ENCODE measurements around the gene TFDP2. TPM values are rescaled to one million over a fixed set of nuclear protein-coding genes. Genes with fewer than 3 reads are reported as not detected.

Gene TFDP2
- total and polyA plus RNA-seq, 7 experiments from 2014 or later = 23.7 to 44.7 (median 40.6) TPM

GRCh38 chr3:142029791-142030190 is 119.6 kb downstream of the TFDP2 start:
- H3K36me3 Mint-ChIP-seq = peaks cover 0 to 4% (median 0%) of the 10 kb centered on the region in 5 donors
- no peaks in the 10 kb centered on the region for H3K27me3 ChIP-seq (ENCODE audit: control insufficient read depth in 2 of 2, insufficient read depth in 2 of 2, low read length in 2 of 2)
- ATAC-seq (no peak), DNase-seq (no peak)
- no peaks in the 10 kb centered on the region for H3K9me3 Mint-ChIP-seq
- H3K27me3 Mint-ChIP-seq = no peaks in the 10 kb centered on the region
- no peaks in the 10 kb centered on the region for H3K36me3 ChIP-seq (ENCODE audit: control insufficient read depth in 2 of 3, insufficient read depth in 3 of 3, low read length in 3 of 3)
- no peak overlapping the region for H3K4me3 ChIP-seq (ENCODE audit: low read length)
- H3K4me1 ChIP-seq (ENCODE audit: control insufficient read depth in 2 of 2, insufficient read depth in 2 of 2, low read length in 2 of 2) = no peaks in the 10 kb centered on the region
- peak overlapping the region in 4 of 9 donors; percentile 25 to 67 (median 56) for H3K27ac Mint-ChIP-seq
- no peaks in the 10 kb centered on the region for H3K9me3 ChIP-seq (ENCODE audit: control insufficient read depth in 2 of 3, low read length in 3 of 3)
- no peak overlapping the region for H3K27ac ChIP-seq (ENCODE audit: low read depth, low read length)
- CTCF ChIA-PET = no interaction called here
- H3K4me3 Mint-ChIP-seq = no peak overlapping the region
- POLR2A ChIA-PET = no interaction called here
- intact Hi-C loops (cut with micrococcal nuclease) = loop anchor here (2.0 to 10.0 kb wide), 8 partner anchors 155 to 973 kb away; partner anchors contain the start of genes ATR (in 2 of the 2), GK5 (in 2 of the 2), ATP1B3 (in 1 of the 2) and RNF7 (in 1 of the 2)
- peaks cover 12 to 52% (median 45%) of the 10 kb centered on the region in 7 donors for H3K4me1 Mint-ChIP-seq

GRCh38 chr3:142029052-142029642 is 120.2 kb downstream of the TFDP2 start:
- H3K4me1 Mint-ChIP-seq = peaks cover 13 to 52% (median 49%) of the 10 kb centered on the region in 7 donors
- Histone ChIP-seq H3K27me3 (ENCODE audit: control insufficient read depth in 2 of 2, insufficient read depth in 2 of 2, low read length in 2 of 2) (no peaks in the 10 kb centered on the region), H3K4me3 (ENCODE audit: low read length) (no peak overlapping the region), H3K36me3 (ENCODE audit: control insufficient read depth in 2 of 3, insufficient read depth in 3 of 3, low read length in 3 of 3) (no peaks in the 10 kb centered on the region), H3K9me3 (ENCODE audit: control insufficient read depth in 2 of 3, low read length in 3 of 3) (no peaks in the 10 kb centered on the region), H3K27ac (ENCODE audit: low read depth, low read length) (no peak overlapping the region), H3K4me1 (ENCODE audit: control insufficient read depth in 2 of 2, insufficient read depth in 2 of 2, low read length in 2 of 2) (no peaks in the 10 kb centered on the region)
- ATAC-seq (no peak), DNase-seq (no peak)
- H3K9me3 Mint-ChIP-seq = no peaks in the 10 kb centered on the region
- ChIA-PET POLR2A (interaction anchor here (1.3 kb wide), 1 partner anchor 972 kb away, joined by 4 read pairs; the partner anchor contains the start of gene U2SURP), CTCF (interaction anchor here (0.6 kb wide), 1 partner anchor 452 kb away, joined by 4 read pairs; no protein-coding TSS in a partner anchor)
- no peaks in the 10 kb centered on the region for H3K27me3 Mint-ChIP-seq
- intact Hi-C loops (cut with micrococcal nuclease) = loop anchor here (2.0 to 10.0 kb wide), 8 partner anchors 154 to 973 kb away; partner anchors contain the start of genes ATR (in 2 of the 2), GK5 (in 2 of the 2), ATP1B3 (in 1 of the 2) and RNF7 (in 1 of the 2)
- H3K27ac Mint-ChIP-seq = peak overlapping the region in 4 of 9 donors; percentile 13 to 83 (median 64)
- peaks cover 0 to 8% (median 0%) of the 10 kb centered on the region in 5 donors for H3K36me3 Mint-ChIP-seq
- peak overlapping the region in 1 of 10 donors; percentile 6 for H3K4me3 Mint-ChIP-seq

GRCh38 chr3:142028243-142028777 is 121.0 kb downstream of the TFDP2 start:
- intact Hi-C loops (cut with micrococcal nuclease) = loop anchor here (1.0 to 10.0 kb wide), 10 partner anchors 121 to 974 kb away; partner anchors contain the start of genes ATR (in 2 of the 2), GK5 (in 2 of the 2), U2SURP (in 2 of the 2) and ATP1B3 (in 1 of the 2)
- no peaks in the 10 kb centered on the region for H3K27me3 Mint-ChIP-seq
- Histone ChIP-seq H3K9me3 (ENCODE audit: control insufficient read depth in 2 of 3, low read length in 3 of 3) (no peaks in the 10 kb centered on the region), H3K36me3 (ENCODE audit: control insufficient read depth in 2 of 3, insufficient read depth in 3 of 3, low read length in 3 of 3) (no peaks in the 10 kb centered on the region), H3K27me3 (ENCODE audit: control insufficient read depth in 2 of 2, insufficient read depth in 2 of 2, low read length in 2 of 2) (no peaks in the 10 kb centered on the region), H3K27ac (ENCODE audit: low read depth, low read length) (peak overlapping the region; percentile 57), H3K4me3 (ENCODE audit: low read length) (peak overlapping the region; percentile 47), H3K4me1 (ENCODE audit: control insufficient read depth in 2 of 2, insufficient read depth in 2 of 2, low read length in 2 of 2) (no peaks in the 10 kb centered on the region)
- peaks cover 0 to 9% (median 0%) of the 10 kb centered on the region in 5 donors for H3K36me3 Mint-ChIP-seq
- peak overlapping the region; percentile 81 to 97 (median 90) for H3K4me3 Mint-ChIP-seq
- ChIA-PET CTCF (no interaction called here), POLR2A (interaction anchor here (0.7 to 1.3 kb wide), 2 partner anchors 12 to 973 kb away, joined by 3 to 4 read pairs; partner anchors contain the start of gene U2SURP)
- peak; percentile 90 for ATAC-seq
- peaks cover 13 to 50% (median 49%) of the 10 kb centered on the region in 7 donors for H3K4me1 Mint-ChIP-seq
- no peaks in the 10 kb centered on the region for H3K9me3 Mint-ChIP-seq
- H3K27ac Mint-ChIP-seq = peak overlapping the region; percentile 49 to 92 (median 82)
- peak in 7 of 9 donors; percentile 45 to 72 (median 63) for DNase-seq

- Histone ChIP-seq H3K36me3 (ENCODE audit: control insufficient read depth in 2 of 3, insufficient read depth in 3 of 3, low read length in 3 of 3) (no peaks in the 10 kb centered on the region), H3K27ac (ENCODE audit: low read depth, low read length) (peak overlapping the region; percentile 57), H3K9me3 (ENCODE audit: control insufficient read depth in 2 of 3, low read length in 3 of 3) (no peaks in the 10 kb centered on the region), H3K4me3 (ENCODE audit: low read length) (peak overlapping the region; percentile 42), H3K27me3 (ENCODE audit: control insufficient read depth in 2 of 2, insufficient read depth in 2 of 2, low read length in 2 of 2) (no peaks in the 10 kb centered on the region), H3K4me1 (ENCODE audit: control insufficient read depth in 2 of 2, insufficient read depth in 2 of 2, low read length in 2 of 2) (no peaks in the 10 kb centered on the region)
- H3K36me3 Mint-ChIP-seq = peaks cover 0 to 9% (median 0%) of the 10 kb centered on the region in 5 donors
- DNase-seq (peak in 6 of 9 donors; percentile 3 to 31 (median 16)), ATAC-seq (peak; percentile 75)
- H3K27ac Mint-ChIP-seq = peak overlapping the region; percentile 6 to 84 (median 55)
- intact Hi-C loops (cut with micrococcal nuclease) = loop anchor here (1.0 to 10.0 kb wide), 10 partner anchors 122 to 975 kb away; partner anchors contain the start of genes ATR (in 2 of the 2), GK5 (in 2 of the 2), U2SURP (in 2 of the 2) and ATP1B3 (in 1 of the 2)
- ChIA-PET POLR2A (interaction anchor here (0.7 to 1.3 kb wide), 2 partner anchors 12 to 974 kb away, joined by 3 to 4 read pairs; partner anchors contain the start of gene U2SURP), CTCF (no interaction called here)
- no peaks in the 10 kb centered on the region for H3K27me3 Mint-ChIP-seq
- no peaks in the 10 kb centered on the region for H3K9me3 Mint-ChIP-seq
- peak overlapping the region; percentile 81 to 93 (median 86) for H3K4me3 Mint-ChIP-seq
- H3K4me1 Mint-ChIP-seq = peaks cover 13 to 50% (median 48%) of the 10 kb centered on the region in 7 donors
These were observed 121.6 kb downstream of the TFDP2 start for GRCh38 chr3:142027735-142028134.

DNA sequence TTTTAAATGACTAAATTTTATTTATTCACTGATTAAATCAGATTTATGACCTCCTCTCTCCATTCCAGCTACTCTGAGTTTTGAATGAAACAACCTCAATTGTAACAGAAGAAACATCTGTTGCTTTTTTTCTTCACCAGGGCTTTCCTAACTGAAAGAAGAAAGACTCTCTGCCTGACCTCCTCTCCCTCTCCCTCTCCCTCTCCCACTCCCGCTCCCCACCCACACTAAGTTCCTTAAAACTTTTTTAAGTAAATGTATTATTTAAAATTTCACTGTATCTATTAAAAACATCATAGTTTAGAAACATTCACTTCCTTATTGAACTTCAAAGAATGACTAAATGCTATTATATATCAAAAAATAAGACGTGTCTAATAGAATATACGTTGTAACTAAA is 122.0 kb downstream of the TFDP2 start:
- Histone ChIP-seq H3K9me3 (ENCODE audit: control insufficient read depth in 2 of 3, low read length in 3 of 3) (no peaks in the 10 kb centered on the region), H3K4me3 (ENCODE audit: low read length) (peak overlapping the region; percentile 42), H3K4me1 (ENCODE audit: control insufficient read depth in 2 of 2, insufficient read depth in 2 of 2, low read length in 2 of 2) (no peaks in the 10 kb centered on the region), H3K27me3 (ENCODE audit: control insufficient read depth in 2 of 2, insufficient read depth in 2 of 2, low read length in 2 of 2) (no peaks in the 10 kb centered on the region), H3K36me3 (ENCODE audit: control insufficient read depth in 2 of 3, insufficient read depth in 3 of 3, low read length in 3 of 3) (no peaks in the 10 kb centered on the region), H3K27ac (ENCODE audit: low read depth, low read length) (peak overlapping the region; percentile 57)
- no peaks in the 10 kb centered on the region for H3K27me3 Mint-ChIP-seq
- POLR2A ChIA-PET = interaction anchor here (0.6 kb wide), 1 partner anchor 13 kb away, joined by 3 read pairs; no protein-coding TSS in a partner anchor
- no peak for DNase-seq
- peak overlapping the region in 7 of 9 donors; percentile 21 to 84 (median 55) for H3K27ac Mint-ChIP-seq
- no peaks in the 10 kb centered on the region for H3K9me3 Mint-ChIP-seq
- peaks cover 14 to 49% (median 47%) of the 10 kb centered on the region in 7 donors for H3K4me1 Mint-ChIP-seq
- ATAC-seq = no peak
- H3K36me3 Mint-ChIP-seq = peaks cover 0 to 9% (median 2%) of the 10 kb centered on the region in 5 donors
- intact Hi-C loops (cut with micrococcal nuclease) = loop anchor here (5.0 to 10.0 kb wide), 7 partner anchors 152 to 975 kb away; partner anchors contain the start of genes ATR (in 2 of the 2), GK5 (in 2 of the 2), ATP1B3 (in 1 of the 2) and U2SURP (in 1 of the 2)
- peak overlapping the region; percentile 81 to 93 (median 86) for H3K4me3 Mint-ChIP-seq
- CTCF ChIA-PET = no interaction called here

GRCh38 chr3:142026333-142026732 is 123.0 kb downstream of the TFDP2 start:
- CTCF ChIA-PET = no interaction called here
- Mint-ChIP-seq H3K27me3 (no peaks in the 10 kb centered on the region), H3K36me3 (peaks cover 0 to 12% (median 8%) of the 10 kb centered on the region in 5 donors), H3K9me3 (no peaks in the 10 kb centered on the region), H3K4me3 (peak overlapping the region in 7 of 10 donors; percentile 13 to 92 (median 37)), H3K4me1 (peaks cover 14 to 56% (median 48%) of the 10 kb centered on the region in 7 donors), H3K27ac (peak overlapping the region in 5 of 9 donors; percentile 4 to 50 (median 20))
- DNase-seq (no peak), ATAC-seq (no peak)
- POLR2A ChIA-PET = interaction anchor here (0.7 kb wide), 1 partner anchor 23 kb away, joined by 3 read pairs; no protein-coding TSS in a partner anchor
- H3K9me3 ChIP-seq (ENCODE audit: control insufficient read depth in 2 of 3, low read length in 3 of 3) = no peaks in the 10 kb centered on the region
- no peaks in the 10 kb centered on the region for H3K27me3 ChIP-seq (ENCODE audit: control insufficient read depth in 2 of 2, insufficient read depth in 2 of 2, low read length in 2 of 2)
- intact Hi-C loops (cut with micrococcal nuclease) = loop anchor here (5.0 to 10.0 kb wide), 7 partner anchors 152 to 976 kb away; partner anchors contain the start of genes ATR (in 2 of the 2), GK5 (in 2 of the 2), ATP1B3 (in 1 of the 2) and U2SURP (in 1 of the 2)
- H3K4me3 ChIP-seq (ENCODE audit: low read length) = no peak overlapping the region
- H3K36me3 ChIP-seq (ENCODE audit: control insufficient read depth in 2 of 3, insufficient read depth in 3 of 3, low read length in 3 of 3) = no peaks in the 10 kb centered on the region
- no peaks in the 10 kb centered on the region for H3K4me1 ChIP-seq (ENCODE audit: control insufficient read depth in 2 of 2, insufficient read depth in 2 of 2, low read length in 2 of 2)
- no peak overlapping the region for H3K27ac ChIP-seq (ENCODE audit: low read depth, low read length)
